CD14-positive monocyte (primary cell): ENCODE measurements around the gene MEIOSIN. TPM values are rescaled to one million over a fixed set of nuclear protein-coding genes. Genes with fewer than 3 reads are reported as not detected.
A peak's percentile ranks its signal among the peaks of the same experiment; 100 is the strongest.

ENCODE experiments used
- DNase-seq, 3 donors: peaks; one replicate each; pipeline ENCODE4 v3.0.0-alpha.2; 2011 to 2022
- H2AFZ ChIP-seq: 2 replicates; pipeline ENCODE4 v1.6.0; 2012; ENCODE audit warnings: mild to moderate bottlenecking, low read depth, low read length, inconsistent platforms; ENCODE audit not compliant: insufficient read depth, poor library complexity, severe bottlenecking
- H3K27ac ChIP-seq, 2 donors: 1 replicate in 1 of 2; 2 replicates in 1 of 2; pipeline ENCODE4 v1.5.1; 2012 to 2013; ENCODE audit warnings: low read length in 2 of 2, control low read depth in 1 of 2, inconsistent platforms in 1 of 2, low read depth in 1 of 2, mild to moderate bottlenecking in 1 of 2
- H3K27me3 ChIP-seq, 2 donors: one replicate each; pipeline versions ENCODE4 v1.6.0 to v1.6.1; 2011 to 2013; ENCODE audit warnings: low read length in 2 of 2; ENCODE audit not compliant: control insufficient read depth in 2 of 2, insufficient read depth in 2 of 2
- H3K36me3 ChIP-seq, 2 donors: replicated peaks in 1 of 2; 1 replicate in 1 of 2; 2 replicates in 1 of 2; pipeline versions ENCODE4 v1.5.1 to v1.6.1; 2012 to 2013; ENCODE audit warnings: low read length in 2 of 2, control low read depth in 1 of 2, inconsistent platforms in 1 of 2, mild to moderate bottlenecking in 1 of 2; ENCODE audit not compliant: insufficient read depth in 2 of 2, control insufficient read depth in 1 of 2
- H3K4me1 ChIP-seq, 2 donors: 1 replicate in 1 of 2; 2 replicates in 1 of 2; pipeline versions ENCODE4 v1.5.1 to v1.6.1; 2012 to 2013; ENCODE audit warnings: low read length in 2 of 2, control low read depth in 1 of 2, inconsistent platforms in 1 of 2, mild to moderate bottlenecking in 1 of 2, moderate library complexity in 1 of 2; ENCODE audit not compliant: insufficient read depth in 2 of 2, control insufficient read depth in 1 of 2
- H3K4me2 ChIP-seq: replicated peaks from 2 replicates; pipeline ENCODE3; 2012; ENCODE audit warnings: low read length, moderate library complexity, mild to moderate bottlenecking; ENCODE audit not compliant: poor library complexity, severe bottlenecking; ENCODE audit errors: extremely low read depth
- H3K4me3 ChIP-seq, 3 experiments: fragments of 200-600 bp in 1 of 3; sonication (generic) in 1 of 3; replicated peaks in 1 of 3; 1 replicate in 2 of 3; 2 replicates in 1 of 3; pipeline ENCODE4 v1.5.1; 2011 to 2013; ENCODE audit warnings: low read length in 3 of 3, mild to moderate bottlenecking in 3 of 3, control low read depth in 2 of 3, low read depth in 2 of 3, inconsistent platforms in 1 of 3, moderate library complexity in 1 of 3
- H3K79me2 ChIP-seq: 2 replicates; pipeline ENCODE4 v1.6.0; 2012; ENCODE audit warnings: mild to moderate bottlenecking, control low read depth, inconsistent platforms, low read length, moderate library complexity; ENCODE audit not compliant: insufficient read depth
- H3K9ac ChIP-seq: 2 replicates; pipeline ENCODE4 v1.6.0; 2017; ENCODE audit warnings: low read length, mild to moderate bottlenecking; ENCODE audit not compliant: insufficient read depth, poor library complexity, severe bottlenecking
- H3K9me3 ChIP-seq, 2 donors: replicated peaks in 1 of 2; 1 replicate in 1 of 2; 2 replicates in 1 of 2; pipeline versions ENCODE4 v1.5.1 to v1.6.1; 2012 to 2013; ENCODE audit warnings: low read length in 2 of 2, control low read depth in 1 of 2; ENCODE audit not compliant: control insufficient read depth in 1 of 2, insufficient read depth in 1 of 2
- H4K20me1 ChIP-seq: 2 replicates; pipeline ENCODE4 v1.6.0; 2012; ENCODE audit warnings: mild to moderate bottlenecking, low read length, control low read depth, moderate library complexity; ENCODE audit not compliant: insufficient read depth
- H3K27ac Mint-ChIP-seq, 7 donors: one replicate each; pipeline ENCODE4 v1.8.0; 2020; ENCODE audit warnings: mild to moderate bottlenecking in 7 of 7, mixed read lengths in 7 of 7, moderate library complexity in 6 of 7, inconsistent platforms in 2 of 7
- H3K27me3 Mint-ChIP-seq, 3 donors: one replicate each; pipeline ENCODE4 v1.8.0; 2021 to 2022; ENCODE audit warnings: low read depth in 3 of 3, mild to moderate bottlenecking in 3 of 3, mixed read lengths in 3 of 3, moderate library complexity in 3 of 3, inconsistent platforms in 1 of 3
- H3K36me3 Mint-ChIP-seq, 2 donors: one replicate each; pipeline ENCODE4 v1.8.0; 2020; ENCODE audit warnings: mixed read lengths in 2 of 2, inconsistent platforms in 1 of 2, mild to moderate bottlenecking in 1 of 2
- H3K4me1 Mint-ChIP-seq: one replicate; pipeline ENCODE4 v1.8.0; 2020; ENCODE audit warnings: mild to moderate bottlenecking, mixed read lengths
- H3K4me3 Mint-ChIP-seq, 2 donors: one replicate each; pipeline ENCODE4 v1.8.0; 2020; ENCODE audit warnings: mild to moderate bottlenecking in 2 of 2, mixed read lengths in 2 of 2, moderate library complexity in 1 of 2
- H3K9me3 Mint-ChIP-seq, 7 donors: one replicate each; pipeline ENCODE4 v1.8.0; 2020 to 2022; ENCODE audit warnings: mixed read lengths in 7 of 7, mild to moderate bottlenecking in 6 of 7, moderate library complexity in 6 of 7, inconsistent platforms in 2 of 7
- CTCF ChIP-seq: fragments of 200-600 bp; IDR thresholded peaks from one replicate; pipeline ENCODE4 v1.8.0; 2022; ENCODE audit warnings: antibody characterized with exemption, mild to moderate bottlenecking
- WGBS: methylation state at CpG from one replicate; pipeline ENCODE4 v1.1.5; 2013; ENCODE audit warnings: missing lambda C conversion rate; ENCODE audit not compliant: insufficient coverage; 5-methylcytosine and 5-hydroxymethylcytosine counted together
- intact Hi-C, 2 donors: fragments of 100-400 bp; cut with micrococcal nuclease; formaldehyde crosslinking; loops; one replicate each; pipeline versions ENCODE4 v1.15.0 to v1.15.1; 2023
- polyA plus RNA-seq, 3 donors: library from polyadenylated mRNA; depleted of rRNA in 1 of 3; unstranded in 2 of 3; stranded (reverse) in 1 of 3; fragments of 300-500 nt in 2 of 3; fragments of >200 nt in 1 of 3; fragmentation: Illumina TruSeq in 2 of 3; gene quantifications; 1 replicate in 2 of 3; 2 replicates in 1 of 3; pipeline ENCODE4 v1.2.3, GENCODE V29; 2012 to 2021

The MEIOSIN gene
- polyA plus RNA-seq, 3 donors, result not detected

- WGBS, result 96% methylated on average over 4 of the region's 12 CpGs
- Histone ChIP-seq H2AFZ (no peak overlapping the region), H3K9ac (no peak overlapping the region), H3K4me1 (no peaks in the 10 kb centered on the region), H3K79me2 (no peaks in the 10 kb centered on the region), H3K4me3 (no peak overlapping the region), H4K20me1 (peaks cover 8% of the 10 kb centered on the region), H3K27me3 (no peaks in the 10 kb centered on the region), H3K36me3 (peaks cover 11 to 29% of the 10 kb centered on the region in 2 donors), H3K4me2 (no peak overlapping the region), H3K9me3 (no peaks in the 10 kb centered on the region), H3K27ac (no peak overlapping the region)
- H3K4me3 Mint-ChIP-seq, result no peak overlapping the region
- H3K27ac Mint-ChIP-seq, result peak overlapping the region in 1 of 7 donors; percentile 15
- TF ChIP-seq CTCF, result no peak
- H3K27me3 Mint-ChIP-seq, result peaks cover 0 to 3% (median 3%) of the 10 kb centered on the region in 3 donors
- intact Hi-C loops, result no loop called here
- no peaks in the 10 kb centered on the region for H3K9me3 Mint-ChIP-seq
- no peaks in the 10 kb centered on the region for H3K4me1 Mint-ChIP-seq
- no peak for DNase-seq
- peaks cover 30 to 50% of the 10 kb centered on the region in 2 donors for H3K36me3 Mint-ChIP-seq
Observed at GRCh38 chr19:45705710-45706415, 27.4 kb upstream of the MEIOSIN start.

- peaks cover 21 to 28% of the 10 kb centered on the region in 2 donors for H3K36me3 ChIP-seq
- intact Hi-C loops, result no loop called here
- H3K4me3 Mint-ChIP-seq, result no peak overlapping the region
Observed at GRCh38 chr19:45710356-45711130, 22.7 kb upstream of the MEIOSIN start.

More at GRCh38 chr19:45710356-45711130, 22.7 kb upstream of the MEIOSIN start:
- no peak for TF ChIP-seq CTCF
- Mint-ChIP-seq H3K27me3 (peaks cover 0 to 3% (median 1%) of the 10 kb centered on the region in 3 donors), H3K36me3 (peaks cover 25 to 41% of the 10 kb centered on the region in 2 donors), H3K4me1 (peaks cover 3% of the 10 kb centered on the region), H3K27ac (peak overlapping the region in 1 of 7 donors; percentile 21), H3K9me3 (no peaks in the 10 kb centered on the region)
- Histone ChIP-seq H3K4me1 (no peaks in the 10 kb centered on the region), H3K79me2 (peaks cover 26% of the 10 kb centered on the region), H3K27ac (no peak overlapping the region), H3K4me2 (no peak overlapping the region), H3K4me3 (no peak overlapping the region), H3K9ac (no peak overlapping the region), H4K20me1 (peaks cover 41% of the 10 kb centered on the region), H2AFZ (no peak overlapping the region), H3K9me3 (no peaks in the 10 kb centered on the region), H3K27me3 (no peaks in the 10 kb centered on the region)
- WGBS, result 86% methylated on average over 1 of the region's 10 CpGs
- DNase-seq, result no peak
